HG03460 (cell line): ENCODE data around the gene ST14.
"Not testable (repeated sequence)": the region's sequence is repeated elsewhere in the genome, so short reads cannot be mapped to it uniquely, and the experiment has no call there.

Experiments used
- ATAC-seq: cut with Tn5 transposase; IDR thresholded peaks from one replicate; pipeline ENCODE4 v1.9.1; 2021; ENCODE audit not compliant: unreplicated experiment

The ST14 gene

GRCh38 chr11:130163346-130164220 lies 4.0 kb downstream of the ST14 start:
- no peak for ATAC-seq

- ATAC-seq: no peak
These were observed 4.6 kb downstream of the ST14 start for GRCh38 chr11:130164221-130164570.

GRCh38 chr11:130165601-130166456 lies 6.2 kb downstream of the ST14 start:
- ATAC-seq: no peak

- no peak for ATAC-seq
These were observed 6.8 kb downstream of the ST14 start for GRCh38 chr11:130166457-130166784.

GRCh38 chr11:130167146-130167545 lies 7.6 kb downstream of the ST14 start:
- ATAC-seq: no peak

- ATAC-seq: no peak
These were observed 8.5 kb downstream of the ST14 start for GRCh38 chr11:130168105-130168504.

GRCh38 chr11:130170345-130170744 lies 10.8 kb downstream of the ST14 start:
- no peak for ATAC-seq

GRCh38 chr11:130171534-130171933 lies 12.0 kb downstream of the ST14 start:
- no peak for ATAC-seq

GRCh38 chr11:130172001-130172400 lies 12.4 kb downstream of the ST14 start:
- ATAC-seq: not testable (repeated sequence)

- ATAC-seq: no peak
These were observed 15.1 kb downstream of the ST14 start for GRCh38 chr11:130174642-130175041.

GRCh38 chr11:130175898-130176297 lies 16.3 kb downstream of the ST14 start:
- no peak for ATAC-seq

GRCh38 chr11:130177782-130178181 lies 18.2 kb downstream of the ST14 start:
- ATAC-seq: no peak

GRCh38 chr11:130178441-130179339 lies 19.1 kb downstream of the ST14 start:
- no peak for ATAC-seq

- no peak for ATAC-seq
These were observed 20.1 kb downstream of the ST14 start for GRCh38 chr11:130179396-130180306.

GRCh38 chr11:130180491-130180890 lies 20.9 kb downstream of the ST14 start:
- no peak for ATAC-seq

GRCh38 chr11:130180896-130181294 lies 21.3 kb downstream of the ST14 start:
- ATAC-seq: no peak

GRCh38 chr11:130181295-130182272 lies 22.0 kb downstream of the ST14 start:
- no peak for ATAC-seq

GRCh38 chr11:130183878-130184610 lies 24.5 kb downstream of the ST14 start:
- no peak for ATAC-seq
